ENCODE data around the gene TSPOAP1. TPM values are rescaled to one million over a fixed set of nuclear protein-coding genes. Genes with fewer than 3 reads are reported as not detected.

Gene TSPOAP1, protein sequence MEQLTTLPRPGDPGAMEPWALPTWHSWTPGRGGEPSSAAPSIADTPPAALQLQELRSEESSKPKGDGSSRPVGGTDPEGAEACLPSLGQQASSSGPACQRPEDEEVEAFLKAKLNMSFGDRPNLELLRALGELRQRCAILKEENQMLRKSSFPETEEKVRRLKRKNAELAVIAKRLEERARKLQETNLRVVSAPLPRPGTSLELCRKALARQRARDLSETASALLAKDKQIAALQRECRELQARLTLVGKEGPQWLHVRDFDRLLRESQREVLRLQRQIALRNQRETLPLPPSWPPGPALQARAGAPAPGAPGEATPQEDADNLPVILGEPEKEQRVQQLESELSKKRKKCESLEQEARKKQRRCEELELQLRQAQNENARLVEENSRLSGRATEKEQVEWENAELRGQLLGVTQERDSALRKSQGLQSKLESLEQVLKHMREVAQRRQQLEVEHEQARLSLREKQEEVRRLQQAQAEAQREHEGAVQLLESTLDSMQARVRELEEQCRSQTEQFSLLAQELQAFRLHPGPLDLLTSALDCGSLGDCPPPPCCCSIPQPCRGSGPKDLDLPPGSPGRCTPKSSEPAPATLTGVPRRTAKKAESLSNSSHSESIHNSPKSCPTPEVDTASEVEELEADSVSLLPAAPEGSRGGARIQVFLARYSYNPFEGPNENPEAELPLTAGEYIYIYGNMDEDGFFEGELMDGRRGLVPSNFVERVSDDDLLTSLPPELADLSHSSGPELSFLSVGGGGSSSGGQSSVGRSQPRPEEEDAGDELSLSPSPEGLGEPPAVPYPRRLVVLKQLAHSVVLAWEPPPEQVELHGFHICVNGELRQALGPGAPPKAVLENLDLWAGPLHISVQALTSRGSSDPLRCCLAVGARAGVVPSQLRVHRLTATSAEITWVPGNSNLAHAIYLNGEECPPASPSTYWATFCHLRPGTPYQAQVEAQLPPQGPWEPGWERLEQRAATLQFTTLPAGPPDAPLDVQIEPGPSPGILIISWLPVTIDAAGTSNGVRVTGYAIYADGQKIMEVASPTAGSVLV (N-terminal part only)
- total RNA-seq (2022): 6.0 and 7.4 TPM in 2 replicates
- percentile 37 among the genes with signal in this experiment for Bru-seq, nascent RNA
- BruChase-seq, experiment 1, labeled RNA remaining after a 2-hour chase: percentile 37 among the genes with signal in this experiment
- percentile 41 among the genes with signal in this experiment for BruChase-seq, experiment 2, labeled RNA remaining after a 6-hour chase
- long read RNA-seq, full-length matches to known transcripts: 1 of 2 reads
- long read RNA-seq, partial matches to known transcripts: 0 of 2 reads
- long read RNA-seq, other reads (novel, unspliced or antisense): 1 of 2 reads

DNA sequence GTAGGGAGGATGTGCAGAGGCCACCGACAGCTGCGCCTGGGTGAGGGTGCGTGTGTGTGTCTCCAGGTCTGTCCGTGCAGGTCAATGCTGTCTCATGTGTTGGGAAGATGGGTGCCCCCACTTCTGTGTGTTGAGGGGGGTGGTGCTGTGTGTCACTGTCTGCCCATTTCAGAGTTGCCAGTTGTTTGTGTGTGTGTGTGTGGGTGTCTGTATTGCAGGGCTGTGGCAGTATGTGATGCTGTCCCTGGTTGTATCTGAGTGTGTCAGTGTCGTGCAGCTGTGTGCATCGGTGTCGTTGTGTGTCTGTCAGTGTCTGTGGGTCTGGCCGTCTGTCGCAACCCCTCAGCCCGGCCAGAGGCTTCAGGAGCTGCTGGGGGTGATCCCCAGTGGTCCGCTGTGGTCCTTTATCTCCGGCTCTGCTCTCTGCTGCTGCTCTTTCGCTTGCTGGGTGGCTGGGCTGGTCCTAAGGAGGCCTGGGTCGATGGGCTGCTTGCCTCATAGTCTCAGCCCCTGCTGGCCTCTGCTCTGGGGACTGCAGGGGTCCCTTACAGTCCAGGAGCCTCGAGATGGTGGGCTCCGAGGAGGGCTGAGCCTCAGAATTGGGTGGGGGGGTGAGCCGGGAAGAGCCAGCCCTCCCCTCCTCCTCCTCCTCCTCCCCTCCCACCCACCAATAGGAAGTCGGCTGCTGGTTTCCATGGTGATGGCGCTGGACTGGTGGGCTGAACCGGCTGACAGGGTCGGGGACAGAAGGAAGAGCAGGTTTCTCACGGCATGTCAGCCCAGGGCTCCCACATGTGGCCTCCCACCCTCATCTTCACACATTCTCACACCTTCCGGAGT lies at the start of gene TSPOAP1:
TSS of gene TSPOAP1 (minus strand) at position 601 of the 840 bp plus-strand sequence. CDS start 875 bp downstream, outside the sequence.
- no peak within 1 kb of the TSS for H3K4me3 ChIP-seq (ENCODE audit: low read depth, low read length)
- H3K36me3 ChIP-seq (ENCODE audit: control insufficient read depth, insufficient read depth, low read length): no peaks in the 10 kb centered on the region
- TF ChIP-seq, protein P1, sequence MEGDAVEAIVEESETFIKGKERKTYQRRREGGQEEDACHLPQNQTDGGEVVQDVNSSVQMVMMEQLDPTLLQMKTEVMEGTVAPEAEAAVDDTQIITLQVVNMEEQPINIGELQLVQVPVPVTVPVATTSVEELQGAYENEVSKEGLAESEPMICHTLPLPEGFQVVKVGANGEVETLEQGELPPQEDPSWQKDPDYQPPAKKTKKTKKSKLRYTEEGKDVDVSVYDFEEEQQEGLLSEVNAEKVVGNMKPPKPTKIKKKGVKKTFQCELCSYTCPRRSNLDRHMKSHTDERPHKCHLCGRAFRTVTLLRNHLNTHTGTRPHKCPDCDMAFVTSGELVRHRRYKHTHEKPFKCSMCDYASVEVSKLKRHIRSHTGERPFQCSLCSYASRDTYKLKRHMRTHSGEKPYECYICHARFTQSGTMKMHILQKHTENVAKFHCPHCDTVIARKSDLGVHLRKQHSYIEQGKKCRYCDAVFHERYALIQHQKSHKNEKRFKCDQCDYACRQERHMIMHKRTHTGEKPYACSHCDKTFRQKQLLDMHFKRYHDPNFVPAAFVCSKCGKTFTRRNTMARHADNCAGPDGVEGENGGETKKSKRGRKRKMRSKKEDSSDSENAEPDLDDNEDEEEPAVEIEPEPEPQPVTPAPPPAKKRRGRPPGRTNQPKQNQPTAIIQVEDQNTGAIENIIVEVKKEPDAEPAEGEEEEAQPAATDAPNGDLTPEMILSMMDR (IDR thresholded peaks at IDR 0.05; ENCODE audit: insufficient read depth in 1 of 2, low read depth in 1 of 2, low read length in 1 of 2, severe bottlenecking in 1 of 2, unreplicated experiment in 1 of 2): no peak
- Mint-ChIP-seq H3K36me3 (ENCODE audit: insufficient read depth, unreplicated experiment) (peaks cover 20% of the 10 kb centered on the region), H3K4me1 (ENCODE audit: low read depth, unreplicated experiment) (peaks cover 14% of the 10 kb centered on the region), H3K27ac (ENCODE audit: unreplicated experiment) (peak within 1 kb of the TSS; percentile 27), H3K9me3 (ENCODE audit: unreplicated experiment) (no peaks in the 10 kb centered on the region), H3K27me3 (ENCODE audit: insufficient read depth, unreplicated experiment) (no peaks in the 10 kb centered on the region), H3K4me3 (ENCODE audit: unreplicated experiment) (no peak within 1 kb of the TSS)
- intact Hi-C loops (cut with micrococcal nuclease; ENCODE audit: unreplicated experiment): no loop called here
- no peak for DNase-seq
- no TSS peak for BruUV-seq (replicated peaks)
- H3K27me3 ChIP-seq (replicated peaks; ENCODE audit: control insufficient read depth, insufficient read depth, low read length): no peaks in the 10 kb centered on the region
- ChIA-PET CTCF (interaction anchor here (1.0 kb wide), 2 partner anchors 11 to 89 kb away, joined by 4 read pairs; partner anchors contain the start of gene RNF43), POLR2A (no interaction called here)
- no peaks in the 10 kb centered on the region for H3K9me3 ChIP-seq
- H3K4me1 ChIP-seq: no peaks in the 10 kb centered on the region; the same call in 1 of the 2 replicates

DNA sequence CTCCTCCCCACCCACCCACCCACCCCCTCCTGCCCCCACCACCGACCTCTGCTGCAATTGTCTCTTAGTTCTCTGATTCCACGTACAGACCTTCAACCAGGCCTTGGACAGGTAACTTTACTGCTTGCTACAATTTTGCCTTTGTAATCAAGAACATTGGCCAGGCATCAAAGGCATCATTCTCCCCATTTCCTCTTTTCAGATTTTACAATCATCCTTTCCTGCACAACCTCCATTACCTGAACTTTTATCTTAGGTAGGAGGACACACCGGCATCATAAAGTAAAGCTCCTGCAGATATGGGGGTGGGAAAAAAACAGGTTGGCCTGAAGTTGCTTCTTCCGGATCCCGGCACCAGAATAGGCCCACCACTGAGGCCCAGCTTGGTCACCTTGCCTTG lies 49.1 kb upstream of the TSPOAP1 start:
- H3K4me3 ChIP-seq (ENCODE audit: low read depth, low read length): no peak overlapping the region
- intact Hi-C loops (cut with micrococcal nuclease; ENCODE audit: unreplicated experiment): loop anchor here (1.0 kb wide), 2 partner anchors 13 to 14 kb away; no protein-coding TSS in a partner anchor
- Mint-ChIP-seq H3K4me1 (ENCODE audit: low read depth, unreplicated experiment) (peaks cover 74% of the 10 kb centered on the region), H3K36me3 (ENCODE audit: insufficient read depth, unreplicated experiment) (peaks cover 81% of the 10 kb centered on the region), H3K4me3 (ENCODE audit: unreplicated experiment) (peak overlapping the region; percentile 25), H3K9me3 (ENCODE audit: unreplicated experiment) (no peaks in the 10 kb centered on the region), H3K27ac (ENCODE audit: unreplicated experiment) (peak overlapping the region; percentile 58), H3K27me3 (ENCODE audit: insufficient read depth, unreplicated experiment) (no peaks in the 10 kb centered on the region)
- H3K4me1 ChIP-seq: peaks cover 90% of the 10 kb centered on the region
- peaks cover 1% of the 10 kb centered on the region for H3K36me3 ChIP-seq (ENCODE audit: control insufficient read depth, insufficient read depth, low read length)
- H3K9me3 ChIP-seq: no peaks in the 10 kb centered on the region
- no TSS peak for BruUV-seq (replicated peaks)
- H3K27me3 ChIP-seq (replicated peaks; ENCODE audit: control insufficient read depth, insufficient read depth, low read length): no peaks in the 10 kb centered on the region
- POLR2A ChIA-PET: interaction anchor here (1.2 kb wide), 1 partner anchor 40 kb away, joined by 8 read pairs; the partner anchor contains the start of gene RNF43
- no peak for DNase-seq
- CTCF ChIA-PET: interaction anchor here (1.0 to 1.5 kb wide), 2 partner anchors 13 to 38 kb away, joined by 4 to 8 read pairs; no protein-coding TSS in a partner anchor
- TF ChIP-seq, protein P1 (IDR thresholded peaks at IDR 0.05; ENCODE audit: insufficient read depth in 1 of 2, low read depth in 1 of 2, low read length in 1 of 2, severe bottlenecking in 1 of 2, unreplicated experiment in 1 of 2): no peak
